Colonic mucosa (tissue), 4 donors: Measurements from ENCODE around the gene ADCY4. TPM values are rescaled to one million over a fixed set of nuclear protein-coding genes. Genes with fewer than 3 reads are reported as not detected.

Experiments
- DNase-seq: peaks from one replicate; pipeline ENCODE4 v3.0.0-alpha.2; 2020
- H3K27ac ChIP-seq: fragments of 200-600 bp; one replicate; pipeline ENCODE4 v1.8.0; 2021
- H3K27me3 ChIP-seq: fragments of 200-600 bp; one replicate; pipeline ENCODE4 v1.8.0; 2021
- H3K36me3 ChIP-seq: fragments of 200-600 bp; one replicate; pipeline ENCODE4 v1.8.0; 2021
- H3K4me1 ChIP-seq: fragments of 200-600 bp; one replicate; pipeline ENCODE4 v1.8.0; 2021; ENCODE audit warnings: mild to moderate bottlenecking
- H3K4me3 ChIP-seq: fragments of 200-600 bp; one replicate; pipeline ENCODE4 v1.8.0; 2021
- H3K9ac ChIP-seq, 2 donors: one replicate each; pipeline ENCODE4 v1.7.0; 2013; ENCODE audit warnings: control low read depth in 2 of 2, low read depth in 2 of 2, low read length in 2 of 2
- H3K9me3 ChIP-seq: fragments of 200-600 bp; one replicate; pipeline ENCODE4 v1.8.0; 2021
- CTCF ChIP-seq: fragments of 200-600 bp; IDR thresholded peaks from one replicate; pipeline ENCODE4 v1.8.0; 2022; ENCODE audit warnings: antibody characterized with exemption, mild to moderate bottlenecking
- intact Hi-C: fragments of 100-400 bp; cut with DNase I; formaldehyde crosslinking; loops from one replicate; pipeline ENCODE4 v1.14.1; 2022
- total RNA-seq, 2 donors: library from RNA; stranded (reverse); fragmentation: NEBNext Ultra II Directional in 1 of 2; extraction: Animal tissue kit (Norgen Biotek cat#: 25700) in 1 of 2; gene quantifications; one replicate each; pipeline ENCODE4 v1.2.1, GENCODE V29; 2021
- donor health status: healthy.
- donor health status: DM: no; HTN: no; CAD: no.
- donor health status: DM: no; HTN: no; CAD: no.

Gene ADCY4
- total RNA-seq, 2 donors from 2014 or later: 6.7 to 10.2 TPM

GRCh38 chr14:24351517-24351916 is 16.6 kb upstream of the ADCY4 start:
- H3K4me1 ChIP-seq: no peaks in the 10 kb centered on the region
- no peak overlapping the region for H3K9ac ChIP-seq
- no peaks in the 10 kb centered on the region for H3K27me3 ChIP-seq
- H3K27ac ChIP-seq: no peak overlapping the region
- no peak for DNase-seq
- H3K4me3 ChIP-seq: no peak overlapping the region
- TF ChIP-seq CTCF: no peak
- no peaks in the 10 kb centered on the region for H3K9me3 ChIP-seq
- no peaks in the 10 kb centered on the region for H3K36me3 ChIP-seq
- intact Hi-C loops: no loop called here

GRCh38 chr14:24349742-24350141 is 14.9 kb upstream of the ADCY4 start:
- H3K27me3 ChIP-seq: no peaks in the 10 kb centered on the region
- no peaks in the 10 kb centered on the region for H3K9me3 ChIP-seq
- H3K9ac ChIP-seq: no peak overlapping the region
- DNase-seq: no peak
- H3K4me3 ChIP-seq: no peak overlapping the region
- H3K36me3 ChIP-seq: no peaks in the 10 kb centered on the region
- TF ChIP-seq CTCF: no peak
- no peak overlapping the region for H3K27ac ChIP-seq
- no peaks in the 10 kb centered on the region for H3K4me1 ChIP-seq
- intact Hi-C loops: no loop called here

GRCh38 chr14:24348186-24348585 is 13.3 kb upstream of the ADCY4 start:
- no peak for TF ChIP-seq CTCF
- Histone ChIP-seq H3K9me3 (no peaks in the 10 kb centered on the region), H3K27ac (no peak overlapping the region), H3K4me1 (no peaks in the 10 kb centered on the region), H3K9ac (no peak overlapping the region), H3K27me3 (no peaks in the 10 kb centered on the region), H3K36me3 (no peaks in the 10 kb centered on the region), H3K4me3 (no peak overlapping the region)
- intact Hi-C loops: no loop called here
- DNase-seq: no peak

- intact Hi-C loops: no loop called here
- no peak for DNase-seq
- Histone ChIP-seq H3K27ac (no peak overlapping the region), H3K36me3 (no peaks in the 10 kb centered on the region), H3K27me3 (no peaks in the 10 kb centered on the region), H3K9ac (no peak overlapping the region), H3K9me3 (no peaks in the 10 kb centered on the region), H3K4me3 (no peak overlapping the region), H3K4me1 (no peaks in the 10 kb centered on the region)
- TF ChIP-seq CTCF: no peak
Measured at GRCh38 chr14:24347134-24347533, 12.3 kb upstream of the ADCY4 start.

GRCh38 chr14:24343795-24344660 is 9.2 kb upstream of the ADCY4 start:
- intact Hi-C loops: no loop called here
- H3K4me3 ChIP-seq: no peak overlapping the region

More at GRCh38 chr14:24343795-24344660, 9.2 kb upstream of the ADCY4 start:
- Histone ChIP-seq H3K4me1 (peaks cover 2% of the 10 kb centered on the region), H3K27me3 (no peaks in the 10 kb centered on the region), H3K27ac (no peak overlapping the region), H3K9me3 (no peaks in the 10 kb centered on the region), H3K9ac (no peak overlapping the region), H3K36me3 (no peaks in the 10 kb centered on the region)
- no peak for DNase-seq
- TF ChIP-seq CTCF: no peak
